HG02884 (cell line): ENCODE measurements around the gene NUDT16L1.

Experiments
- ATAC-seq: cut with Tn5 transposase; IDR thresholded peaks from one replicate; pipeline ENCODE4 v1.9.1; 2021; ENCODE audit warnings: mild to moderate bottlenecking, moderate library complexity; ENCODE audit not compliant: unreplicated experiment

NUDT16L1 gene

GRCh38 chr16:4682084-4682591 lies 11.2 kb upstream of the NUDT16L1 start:
- no peak for ATAC-seq

GRCh38 chr16:4682616-4683254 lies 10.6 kb upstream of the NUDT16L1 start:
- ATAC-seq, result no peak

GRCh38 chr16:4683255-4684057 lies 9.9 kb upstream of the NUDT16L1 start:
- ATAC-seq, result no peak

- no peak for ATAC-seq
Observed at GRCh38 chr16:4684058-4684715, 9.2 kb upstream of the NUDT16L1 start.

GRCh38 chr16:4684763-4685162 lies 8.6 kb upstream of the NUDT16L1 start:
- no peak for ATAC-seq

- no peak for ATAC-seq
Observed at GRCh38 chr16:4685292-4685691, 8.1 kb upstream of the NUDT16L1 start.

GRCh38 chr16:4685776-4686496 lies 7.4 kb upstream of the NUDT16L1 start:
- no peak for ATAC-seq

GRCh38 chr16:4686497-4687210 lies 6.7 kb upstream of the NUDT16L1 start:
- no peak for ATAC-seq

- no peak for ATAC-seq
Observed at GRCh38 chr16:4687416-4687815, 5.9 kb upstream of the NUDT16L1 start.

GRCh38 chr16:4687946-4688673 lies 5.3 kb upstream of the NUDT16L1 start:
- ATAC-seq, result no peak

- ATAC-seq, result no peak
Observed at GRCh38 chr16:4688674-4689045, 4.7 kb upstream of the NUDT16L1 start.

GRCh38 chr16:4689091-4689671 lies 4.2 kb upstream of the NUDT16L1 start:
- ATAC-seq, result no peak

GRCh38 chr16:4689864-4690704 lies 3.3 kb upstream of the NUDT16L1 start:
- no peak for ATAC-seq

GRCh38 chr16:4690946-4691665 lies 2.3 kb upstream of the NUDT16L1 start:
- ATAC-seq, result no peak

GRCh38 chr16:4691666-4692412 lies 1.5 kb upstream of the NUDT16L1 start:
- ATAC-seq, result no peak

- ATAC-seq, result peak; percentile 7
Observed at GRCh38 chr16:4692460-4693295, 684 bp upstream of the NUDT16L1 start.
